Measurements from ENCODE around the gene ESRRA.

- TF ChIP-seq, protein P1, sequence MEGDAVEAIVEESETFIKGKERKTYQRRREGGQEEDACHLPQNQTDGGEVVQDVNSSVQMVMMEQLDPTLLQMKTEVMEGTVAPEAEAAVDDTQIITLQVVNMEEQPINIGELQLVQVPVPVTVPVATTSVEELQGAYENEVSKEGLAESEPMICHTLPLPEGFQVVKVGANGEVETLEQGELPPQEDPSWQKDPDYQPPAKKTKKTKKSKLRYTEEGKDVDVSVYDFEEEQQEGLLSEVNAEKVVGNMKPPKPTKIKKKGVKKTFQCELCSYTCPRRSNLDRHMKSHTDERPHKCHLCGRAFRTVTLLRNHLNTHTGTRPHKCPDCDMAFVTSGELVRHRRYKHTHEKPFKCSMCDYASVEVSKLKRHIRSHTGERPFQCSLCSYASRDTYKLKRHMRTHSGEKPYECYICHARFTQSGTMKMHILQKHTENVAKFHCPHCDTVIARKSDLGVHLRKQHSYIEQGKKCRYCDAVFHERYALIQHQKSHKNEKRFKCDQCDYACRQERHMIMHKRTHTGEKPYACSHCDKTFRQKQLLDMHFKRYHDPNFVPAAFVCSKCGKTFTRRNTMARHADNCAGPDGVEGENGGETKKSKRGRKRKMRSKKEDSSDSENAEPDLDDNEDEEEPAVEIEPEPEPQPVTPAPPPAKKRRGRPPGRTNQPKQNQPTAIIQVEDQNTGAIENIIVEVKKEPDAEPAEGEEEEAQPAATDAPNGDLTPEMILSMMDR (IDR thresholded peaks at IDR 0.05) = no peak
- no peak for TF ChIP-seq POLR2A (IDR thresholded peaks at IDR 0.05)
Measured at GRCh38 chr11:64327375-64327774, 22.1 kb downstream of the ESRRA start.
